GM12864 (cell line): ENCODE data around the gene CTDSP2.
"Not testable (repeated sequence)": the region's sequence is repeated elsewhere in the genome, so short reads cannot be mapped to it uniquely, and the experiment has no call there.

ENCODE experiments used
- DNase-seq: peaks from one replicate; pipeline ENCODE4 v3.0.0-alpha.2; 2011; ENCODE audit warnings: low read depth
- H3K4me3 ChIP-seq: 2 replicates; pipeline ENCODE4 v1.5.1; 2011; ENCODE audit warnings: mild to moderate bottlenecking, low read depth, low read length, control low read depth
- CTCF ChIP-seq: IDR thresholded peaks from 2 replicates; pipeline ENCODE4 v1.5.1; 2011; ENCODE audit warnings: low read depth, mild to moderate bottlenecking, moderate library complexity, low read length, control low read depth, inconsistent platforms; ENCODE audit errors: missing control alignments

CTDSP2 gene

DNA sequence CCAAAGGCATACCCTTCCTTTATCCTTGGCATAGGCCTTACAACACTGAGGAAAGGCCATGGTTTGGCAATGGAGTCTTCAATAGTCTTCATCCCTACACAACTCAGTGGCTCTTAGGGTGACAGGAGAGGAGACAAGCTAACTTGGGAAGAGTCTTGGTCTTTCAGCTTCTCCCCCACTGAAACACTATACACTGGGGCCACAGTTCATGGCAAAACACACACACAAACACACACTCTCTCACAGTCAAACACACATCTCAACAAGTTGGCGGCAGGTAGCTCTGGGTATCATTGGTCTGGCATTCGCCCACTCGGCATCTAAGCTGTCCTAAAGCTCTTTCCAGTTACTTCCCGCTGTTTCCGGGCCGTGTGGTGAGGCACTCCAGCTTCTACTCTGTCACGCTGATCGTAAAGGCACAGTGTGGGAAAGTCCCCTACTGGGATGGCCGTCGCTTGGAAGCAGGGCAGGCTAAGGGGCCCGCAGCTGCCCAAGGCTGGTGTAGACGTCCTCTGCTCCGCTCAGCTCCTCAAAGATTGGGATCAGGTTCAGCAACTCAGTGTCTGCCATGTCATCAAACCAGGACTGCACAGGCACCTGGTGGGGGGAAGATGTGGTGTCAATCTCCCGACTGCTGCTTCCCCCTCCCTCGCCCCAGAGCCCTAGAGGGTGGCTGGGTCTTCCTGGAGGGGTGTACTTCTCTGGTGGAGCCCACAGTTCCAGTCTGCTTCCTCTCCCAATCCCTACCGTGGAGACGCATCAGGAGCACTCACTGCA, 23.2 kb downstream of the CTDSP2 start:
- H3K4me3 ChIP-seq = no peak overlapping the region
- TF ChIP-seq CTCF = no peak
- no peak for DNase-seq

DNA sequence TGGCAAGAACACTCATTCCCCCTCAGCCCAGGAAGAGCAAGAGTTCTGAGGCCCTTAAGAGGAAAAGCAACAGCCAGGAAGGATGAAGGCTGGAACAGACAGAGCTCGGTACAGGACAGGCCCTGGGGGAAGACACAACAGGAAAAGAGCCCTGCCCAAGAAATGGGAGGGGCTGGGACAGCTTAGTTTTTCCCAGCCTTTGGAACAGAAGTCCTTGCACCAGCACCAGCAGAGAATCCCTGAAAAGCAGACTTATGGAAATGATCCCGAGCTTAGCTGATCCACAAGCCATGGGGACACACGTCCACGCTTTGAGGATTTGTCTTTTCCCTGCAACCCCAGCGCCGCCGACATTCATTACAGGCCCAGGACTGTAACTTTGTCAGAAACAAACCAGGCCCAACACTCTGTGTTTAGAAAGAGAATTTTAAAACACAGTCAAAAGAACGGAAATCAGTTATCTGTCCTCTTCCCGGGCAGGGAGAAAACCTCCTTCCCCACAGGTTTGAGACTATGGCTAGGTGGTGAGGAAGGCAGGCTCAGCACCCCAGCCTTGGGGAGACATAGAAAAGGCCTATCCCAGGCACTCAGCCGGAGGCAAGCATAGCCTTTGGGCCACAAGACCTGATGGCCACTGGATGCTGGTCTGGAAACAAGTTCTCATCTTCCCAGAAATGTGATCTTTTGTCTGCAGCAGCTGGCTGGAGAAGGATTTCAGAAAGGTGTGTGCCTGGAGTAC, 24.0 kb downstream of the CTDSP2 start:
- no peak for DNase-seq

DNA sequence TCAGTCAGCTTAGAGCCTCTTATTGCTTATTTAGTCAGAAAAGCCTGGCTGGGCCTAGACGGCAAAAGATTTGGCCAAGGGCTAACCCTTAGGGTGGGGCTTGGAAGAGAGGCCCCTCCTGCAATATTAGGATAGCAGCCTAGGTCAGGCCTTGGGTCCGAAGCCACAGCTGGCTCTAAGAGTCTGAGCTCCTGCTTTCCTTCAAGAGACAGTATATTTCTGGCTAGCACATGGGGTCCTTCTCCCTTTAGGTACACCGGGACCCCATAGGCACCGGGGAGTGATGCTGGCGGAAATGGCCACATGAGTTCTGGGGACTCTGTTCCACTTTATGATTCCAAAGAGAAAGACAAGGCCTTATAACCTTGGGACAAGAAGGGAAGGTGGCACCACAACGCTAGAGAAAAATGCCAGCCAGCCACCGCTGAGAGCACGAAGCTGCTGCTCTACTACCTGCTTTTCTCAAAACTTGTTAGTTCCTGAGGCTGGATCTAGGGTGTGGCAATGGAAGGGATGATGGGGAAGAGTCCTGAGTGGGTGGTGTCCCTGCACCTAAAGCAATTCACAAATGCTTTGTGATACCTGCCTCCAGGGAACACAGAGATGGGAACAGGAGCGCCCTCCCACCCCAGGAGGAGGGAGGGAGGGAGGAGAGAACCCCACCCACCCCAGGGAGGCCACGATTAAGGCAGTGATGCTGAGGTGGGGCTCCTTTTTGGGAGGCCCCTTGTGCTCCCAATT, 24.9 kb downstream of the CTDSP2 start:
- no peak overlapping the region for H3K4me3 ChIP-seq
- no peak for DNase-seq
- no peak for TF ChIP-seq CTCF

More for the DNA sequence above, 24.0 kb downstream of the CTDSP2 start:
- no peak for TF ChIP-seq CTCF
- no peak overlapping the region for H3K4me3 ChIP-seq

GRCh38 chr12:57821015-57821414, 25.5 kb downstream of the CTDSP2 start:
- H3K4me3 ChIP-seq, DNase-seq: not testable (repeated sequence)

DNA sequence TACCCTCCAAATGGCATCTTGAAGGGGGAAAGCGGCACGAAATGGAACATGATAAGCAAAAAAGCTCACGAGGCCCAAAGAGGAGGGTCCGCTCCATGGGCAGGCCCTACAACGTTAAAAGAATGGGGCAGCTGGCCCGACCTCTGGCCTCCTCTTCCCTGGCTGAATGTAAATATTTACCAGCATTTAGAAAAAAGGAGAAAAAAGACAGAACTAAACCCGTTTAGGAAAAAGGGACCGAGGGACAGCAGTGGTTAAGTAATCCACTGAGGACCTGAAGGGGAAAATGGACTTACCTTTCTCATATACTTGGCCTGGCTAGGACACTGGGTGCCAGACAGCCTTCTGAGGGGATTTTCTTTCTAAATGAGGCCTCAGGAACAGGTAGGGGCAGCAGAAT, 26.4 kb downstream of the CTDSP2 start:
- H3K4me3 ChIP-seq, DNase-seq: not testable (repeated sequence)

DNA sequence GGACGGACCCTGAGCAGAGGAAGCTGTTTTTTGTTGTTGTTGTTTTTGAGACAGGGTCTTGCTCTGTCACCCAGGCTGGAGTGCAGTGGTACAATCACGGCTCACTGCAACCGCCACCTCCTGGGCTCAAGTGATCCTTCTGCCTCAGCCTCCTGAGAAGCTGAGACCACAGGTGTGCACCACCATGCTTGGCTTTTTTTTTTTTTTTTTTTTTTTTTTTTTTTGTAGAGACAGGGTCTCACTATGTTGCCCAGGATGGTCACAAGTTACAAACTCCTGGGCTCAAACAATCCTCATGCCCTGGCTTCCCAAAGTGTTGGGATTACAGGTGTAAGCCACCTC, 28.6 kb downstream of the CTDSP2 start:
- not testable (repeated sequence) for H3K4me3 ChIP-seq, DNase-seq

- no peak for TF ChIP-seq CTCF
- DNase-seq = no peak
- no peak overlapping the region for H3K4me3 ChIP-seq
These were observed 29.1 kb downstream of the CTDSP2 start for GRCh38 chr12:57817261-57817989.

GRCh38 chr12:57816855-57817151, 29.7 kb downstream of the CTDSP2 start:
- DNase-seq = no peak
- no peak overlapping the region for H3K4me3 ChIP-seq
- no peak for TF ChIP-seq CTCF
